Measurements from ENCODE around the gene AXIN1.

Gene AXIN1

DNA sequence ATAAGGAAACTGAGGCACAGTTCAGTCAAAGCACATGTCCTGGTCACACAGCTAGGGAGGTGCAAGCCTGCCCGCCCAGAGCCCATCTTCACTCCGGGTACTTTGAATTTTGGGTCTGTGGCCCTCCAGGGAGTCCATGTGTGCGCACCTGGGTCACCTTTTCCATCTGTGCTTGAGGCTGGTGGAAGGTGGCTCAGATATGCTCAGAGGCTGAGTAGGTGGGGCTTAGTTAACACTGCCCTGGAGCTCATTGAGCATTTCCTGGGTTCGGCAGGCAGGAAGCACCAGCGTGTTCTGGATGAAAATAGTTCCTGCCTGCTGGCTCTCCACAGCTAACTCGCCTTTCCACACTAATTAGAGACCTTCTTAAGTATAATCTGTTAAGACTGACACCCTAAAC lies 98.7 kb downstream of the AXIN1 start:
- no peak overlapping the region for H3K4me3 ChIP-seq (replicated peaks in 1 of 2; ENCODE audit: low read depth in 2 of 2, low read length in 2 of 2)
- TF ChIP-seq, protein P1, sequence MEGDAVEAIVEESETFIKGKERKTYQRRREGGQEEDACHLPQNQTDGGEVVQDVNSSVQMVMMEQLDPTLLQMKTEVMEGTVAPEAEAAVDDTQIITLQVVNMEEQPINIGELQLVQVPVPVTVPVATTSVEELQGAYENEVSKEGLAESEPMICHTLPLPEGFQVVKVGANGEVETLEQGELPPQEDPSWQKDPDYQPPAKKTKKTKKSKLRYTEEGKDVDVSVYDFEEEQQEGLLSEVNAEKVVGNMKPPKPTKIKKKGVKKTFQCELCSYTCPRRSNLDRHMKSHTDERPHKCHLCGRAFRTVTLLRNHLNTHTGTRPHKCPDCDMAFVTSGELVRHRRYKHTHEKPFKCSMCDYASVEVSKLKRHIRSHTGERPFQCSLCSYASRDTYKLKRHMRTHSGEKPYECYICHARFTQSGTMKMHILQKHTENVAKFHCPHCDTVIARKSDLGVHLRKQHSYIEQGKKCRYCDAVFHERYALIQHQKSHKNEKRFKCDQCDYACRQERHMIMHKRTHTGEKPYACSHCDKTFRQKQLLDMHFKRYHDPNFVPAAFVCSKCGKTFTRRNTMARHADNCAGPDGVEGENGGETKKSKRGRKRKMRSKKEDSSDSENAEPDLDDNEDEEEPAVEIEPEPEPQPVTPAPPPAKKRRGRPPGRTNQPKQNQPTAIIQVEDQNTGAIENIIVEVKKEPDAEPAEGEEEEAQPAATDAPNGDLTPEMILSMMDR (IDR thresholded peaks at IDR 0.05; ENCODE audit: low read depth, low read length): no peak
- no peak for DNase-seq (ENCODE audit: low read depth in 2 of 2)

DNA sequence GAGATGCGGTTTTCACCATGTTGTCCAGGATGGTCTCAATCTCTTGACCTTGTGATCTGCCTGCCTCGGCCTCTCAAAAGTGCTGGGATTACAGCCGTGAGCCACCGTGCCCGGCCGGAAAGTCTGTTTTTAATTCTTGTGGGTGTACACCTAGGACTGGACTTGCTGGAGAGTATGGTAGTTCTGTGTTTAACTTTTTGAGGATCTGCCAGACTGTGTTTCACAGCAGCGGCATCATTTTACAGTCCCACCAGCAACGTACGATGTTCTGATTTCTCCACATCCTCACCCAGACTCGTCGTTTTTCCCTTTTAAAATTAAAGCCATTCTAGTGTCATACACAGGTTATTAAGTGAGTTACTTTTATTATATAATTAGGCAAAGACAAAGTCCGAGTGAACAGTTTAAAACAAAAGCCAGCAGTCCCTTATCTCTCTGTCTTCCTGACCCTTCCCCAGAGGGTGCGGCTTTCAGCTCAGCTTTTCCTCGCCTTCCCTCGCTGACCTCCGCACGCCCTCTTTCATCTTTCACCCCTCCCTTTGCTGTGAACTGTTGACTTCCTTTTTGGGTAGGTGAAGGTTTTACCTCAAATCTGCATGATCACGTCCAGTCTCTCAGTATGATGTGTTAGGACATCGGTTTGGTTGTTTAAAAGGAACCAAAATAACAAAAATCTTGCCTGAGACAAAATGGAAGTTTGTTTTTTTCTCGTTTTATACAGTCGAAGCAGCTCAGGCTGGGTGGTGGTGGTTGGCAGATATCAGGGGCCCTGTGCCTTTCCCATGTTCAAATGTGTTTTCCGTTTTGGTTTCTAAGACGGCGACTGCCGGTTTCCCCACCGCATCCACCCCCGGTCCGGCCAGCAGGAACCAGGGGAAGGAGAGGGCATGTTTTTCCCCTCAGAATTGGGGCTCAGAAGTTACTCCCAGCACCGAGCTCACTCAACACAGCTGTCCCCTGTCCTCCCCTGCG lies 99.9 kb downstream of the AXIN1 start:
- no peak overlapping the region for H3K4me3 ChIP-seq (replicated peaks in 1 of 2; ENCODE audit: low read depth in 2 of 2, low read length in 2 of 2)
- DNase-seq (ENCODE audit: low read depth in 2 of 2): peak in 1 of 2 donors; percentile 30
- TF ChIP-seq, protein P1 (IDR thresholded peaks at IDR 0.05; ENCODE audit: low read depth, low read length): no peak

DNA sequence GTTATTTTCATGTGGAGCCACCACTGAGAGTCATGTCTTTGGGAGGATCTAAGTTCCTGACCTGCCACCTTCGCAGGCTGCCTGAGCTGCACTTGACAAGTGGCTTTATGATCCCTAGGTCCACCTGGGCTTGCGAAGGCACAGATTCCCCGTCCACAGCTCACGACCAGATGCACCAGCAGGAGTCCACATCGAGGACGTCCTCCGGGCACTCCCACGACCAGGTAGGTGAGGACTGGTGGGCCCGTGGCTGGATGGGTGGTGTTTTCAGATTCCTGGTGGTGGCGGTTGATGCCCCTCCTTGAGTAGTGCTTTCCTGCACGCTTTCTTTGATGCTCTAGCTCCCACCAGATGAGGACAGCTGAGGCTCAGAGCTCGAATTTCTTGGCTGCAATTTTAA lies 103.1 kb downstream of the AXIN1 start:
- TF ChIP-seq, protein P1 (IDR thresholded peaks at IDR 0.05; ENCODE audit: low read depth, low read length): no peak
- no peak overlapping the region for H3K4me3 ChIP-seq (replicated peaks in 1 of 2; ENCODE audit: low read depth in 2 of 2, low read length in 2 of 2)
- DNase-seq (ENCODE audit: low read depth in 2 of 2): no peak

DNA sequence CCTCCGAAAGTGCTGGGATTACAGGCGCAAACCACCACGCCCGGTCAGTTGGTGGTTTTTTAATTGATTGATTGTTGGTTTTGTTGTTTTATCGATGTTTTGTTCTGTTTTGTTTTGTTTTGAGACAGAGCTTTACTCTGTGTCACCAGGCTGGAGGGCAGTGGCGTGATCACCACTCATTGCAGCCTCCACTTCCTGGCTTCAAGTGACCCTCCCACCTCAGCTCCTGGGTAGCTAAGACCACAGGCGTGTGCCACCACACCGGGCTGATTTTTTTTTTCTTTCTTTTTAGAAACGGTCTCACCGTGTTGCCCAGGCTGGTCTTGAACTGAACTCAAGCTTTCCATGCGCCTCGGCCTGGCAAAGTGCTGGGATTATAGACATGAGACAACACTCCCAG lies 105.5 kb downstream of the AXIN1 start:
- no peak for DNase-seq (ENCODE audit: low read depth in 2 of 2)
- no peak overlapping the region for H3K4me3 ChIP-seq (replicated peaks in 1 of 2; ENCODE audit: low read depth in 2 of 2, low read length in 2 of 2)
- TF ChIP-seq, protein P1 (IDR thresholded peaks at IDR 0.05; ENCODE audit: low read depth, low read length): no peak

DNA sequence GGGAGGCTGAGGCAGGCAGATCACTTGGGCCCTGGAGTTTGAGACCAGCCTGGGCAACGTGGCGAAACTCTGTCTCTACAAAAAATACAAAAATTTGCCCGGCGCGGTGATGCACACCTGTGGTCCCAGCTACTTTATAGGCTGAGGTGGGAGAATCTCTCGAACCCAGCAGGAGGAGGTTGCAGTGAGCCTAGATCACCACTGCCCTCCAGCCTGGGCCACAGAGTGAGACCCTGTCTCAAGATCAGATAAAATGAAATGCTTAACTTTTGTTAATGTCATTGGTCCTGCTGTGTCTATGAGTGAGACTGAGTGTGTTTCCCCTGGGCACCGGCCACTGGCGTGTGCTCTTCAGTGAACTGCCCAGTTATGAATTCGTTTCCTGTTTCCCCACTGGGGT lies 107.4 kb downstream of the AXIN1 start:
- no peak overlapping the region for H3K4me3 ChIP-seq (replicated peaks in 1 of 2; ENCODE audit: low read depth in 2 of 2, low read length in 2 of 2)
- DNase-seq (ENCODE audit: low read depth in 2 of 2): no peak
- TF ChIP-seq, protein P1 (IDR thresholded peaks at IDR 0.05; ENCODE audit: low read depth, low read length): no peak

DNA sequence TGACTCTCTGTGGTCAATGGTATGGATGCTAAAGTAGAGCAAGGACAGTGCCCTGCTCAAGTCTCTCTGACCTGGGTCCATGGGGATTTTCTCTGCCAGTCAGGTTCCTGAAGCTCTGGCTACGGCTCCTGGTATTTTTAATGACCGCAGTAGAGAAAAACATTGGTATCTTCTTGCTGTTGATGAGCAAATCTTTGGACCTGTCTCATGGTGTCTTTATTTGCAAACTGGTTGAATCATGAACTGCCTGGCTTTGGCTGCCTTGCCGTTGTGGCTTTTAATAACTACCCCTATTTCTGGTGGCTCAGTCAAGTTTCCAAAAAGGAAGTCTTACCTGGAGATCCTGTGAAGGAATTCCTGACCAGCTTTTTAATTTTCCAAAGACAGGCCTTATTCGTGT lies 109.2 kb downstream of the AXIN1 start:
- no peak for DNase-seq (ENCODE audit: low read depth in 2 of 2)
- no peak overlapping the region for H3K4me3 ChIP-seq (replicated peaks in 1 of 2; ENCODE audit: low read depth in 2 of 2, low read length in 2 of 2)
- TF ChIP-seq, protein P1 (IDR thresholded peaks at IDR 0.05; ENCODE audit: low read depth, low read length): no peak
